Common myeloid progenitor, CD34-positive (primary cell): ENCODE results near the gene SLC19A3.
"Not testable (repeated sequence)": the region's sequence is repeated elsewhere in the genome, so short reads cannot be mapped to it uniquely, and the experiment has no call there.

ENCODE experiments used
- CTCF ChIA-PET: fragments of 350-600 bp; sonication (Branson Sonifier 250); formaldehyde crosslinking; loops from one replicate; lab custom pipeline; 2021; ENCODE audit warnings: antibody characterized with exemption; lab: Charles Lee
- POLR2A ChIA-PET: fragments of 350-600 bp; sonication (Branson Sonifier 250); formaldehyde crosslinking; loops from one replicate; lab custom pipeline; 2021; ENCODE audit warnings: antibody characterized with exemption; lab: Charles Lee
- DNase-seq, 3 donors: peaks; one replicate each; pipeline versions ENCODE4 v3.0.0 to v3.0.0-alpha.2; 2013
- H3K27ac ChIP-seq, 2 experiments: 1 replicate in 1 of 2; 2 replicates in 1 of 2; pipeline ENCODE4 v1.7.0; 2013; ENCODE audit warnings: inconsistent platforms in 2 of 2, low read length in 2 of 2, mild to moderate bottlenecking in 2 of 2, low read depth in 1 of 2, moderate library complexity in 1 of 2; ENCODE audit not compliant: severe bottlenecking in 2 of 2, insufficient read depth in 1 of 2, poor library complexity in 1 of 2
- H3K27me3 ChIP-seq, 5 experiments: replicated peaks in 2 of 5; 1 replicate in 3 of 5; 2 replicates in 2 of 5; pipeline versions ENCODE4 v1.6.1 to v1.7.0; 2013; ENCODE audit warnings: low read length in 4 of 5, mild to moderate bottlenecking in 2 of 5, moderate library complexity in 2 of 5, inconsistent platforms in 1 of 5; ENCODE audit not compliant: insufficient read depth in 5 of 5, control insufficient read depth in 4 of 5
- H3K36me3 ChIP-seq, 4 experiments: 1 replicate in 2 of 4; 2 replicates in 2 of 4; pipeline versions ENCODE4 v1.6.1 to v1.7.0; 2013; ENCODE audit warnings: low read length in 3 of 4, control low read depth in 1 of 4, mild to moderate bottlenecking in 1 of 4; ENCODE audit not compliant: control insufficient read depth in 4 of 4, insufficient read depth in 4 of 4
- H3K4me1 ChIP-seq, 4 experiments: 1 replicate in 3 of 4; 2 replicates in 1 of 4; pipeline versions ENCODE4 v1.6.1 to v1.7.1; 2013; ENCODE audit warnings: low read length in 3 of 4, mild to moderate bottlenecking in 3 of 4, control low read depth in 1 of 4, inconsistent platforms in 1 of 4, moderate library complexity in 1 of 4; ENCODE audit not compliant: control insufficient read depth in 4 of 4, insufficient read depth in 4 of 4; ENCODE audit errors: control extremely low read depth in 1 of 4
- H3K4me3 ChIP-seq, 7 experiments: 1 replicate in 4 of 7; 2 replicates in 3 of 7; pipeline versions ENCODE4 v1.5.1 to v1.7.0; 2013; ENCODE audit warnings: mild to moderate bottlenecking in 7 of 7, low read length in 6 of 7, moderate library complexity in 6 of 7, inconsistent platforms in 2 of 7, low read depth in 2 of 7, control low read depth in 1 of 7; ENCODE audit not compliant: insufficient read depth in 4 of 7, control insufficient read depth in 1 of 7; ENCODE audit errors: extremely low read depth in 1 of 7
- H3K9me3 ChIP-seq, 5 experiments: 1 replicate in 4 of 5; 2 replicates in 1 of 5; pipeline versions ENCODE4 v1.6.1 to v1.7.1; 2013; ENCODE audit warnings: low read length in 4 of 5, mild to moderate bottlenecking in 2 of 5, inconsistent platforms in 1 of 5, low read depth in 1 of 5, moderate library complexity in 1 of 5; ENCODE audit not compliant: control insufficient read depth in 4 of 5, insufficient read depth in 2 of 5; ENCODE audit errors: control extremely low read depth in 1 of 5
- WGBS: methylation state at CpG from one replicate; pipeline ENCODE4 v1.1.5; 2013; ENCODE audit not compliant: insufficient coverage; 5-methylcytosine and 5-hydroxymethylcytosine counted together

Gene SLC19A3

DNA sequence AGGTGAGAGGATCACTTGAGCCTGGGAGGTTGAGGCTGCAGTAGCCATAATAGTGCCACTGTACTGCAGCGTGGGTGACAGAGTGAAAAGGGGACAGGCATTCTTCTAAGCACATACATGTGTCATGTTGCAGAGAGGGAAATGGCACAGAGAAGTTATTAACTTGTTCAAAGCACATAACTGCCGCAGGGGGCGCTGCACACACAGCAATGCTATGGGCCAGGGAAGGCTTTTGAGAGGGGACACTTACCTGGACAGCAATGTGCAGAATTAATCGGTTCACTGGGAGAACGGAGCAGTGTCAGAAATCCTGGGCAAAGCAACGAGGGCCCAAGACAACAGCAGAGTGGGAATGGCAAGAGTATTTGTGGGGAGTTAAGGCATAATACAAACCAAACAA is 30.3 kb upstream of the SLC19A3 start:
- ChIA-PET POLR2A (no interaction called here), CTCF (no interaction called here)
- no peak overlapping the region for H3K27ac ChIP-seq
- H3K9me3 ChIP-seq: no peaks in the 10 kb centered on the region
- no peaks in the 10 kb centered on the region for H3K4me1 ChIP-seq
- H3K4me3 ChIP-seq: no peak overlapping the region
- WGBS: 98% methylated on average over 5 of the region's 6 CpGs
- no peak for DNase-seq
- no peaks in the 10 kb centered on the region for H3K36me3 ChIP-seq
- no peaks in the 10 kb centered on the region for H3K27me3 ChIP-seq

GRCh38 chr2:227745594-227745993 is 27.8 kb upstream of the SLC19A3 start, which contains the start of gene SCYGR8:
Gene SCYGR8, plus strand, starts transcription at chr2:227745894. Its CDS starts 0 bp downstream, at chr2:227745894.
- Histone ChIP-seq H3K27me3 (no peaks in the 10 kb centered on the region), H3K9me3 (no peaks in the 10 kb centered on the region), H3K27ac (no peak within 1 kb of the TSS), H3K36me3 (no peaks in the 10 kb centered on the region), H3K4me1 (no peaks in the 10 kb centered on the region), H3K4me3 (no peak within 1 kb of the TSS)
- WGBS: no CpG with 5 or more reads among the region's 9 CpGs
- CTCF ChIA-PET: no interaction called here
- POLR2A ChIA-PET: no interaction called here
- no peak for DNase-seq

GRCh38 chr2:227740705-227741104 is 22.9 kb upstream of the SLC19A3 start:
- H3K4me3 ChIP-seq, H3K27me3 ChIP-seq, POLR2A ChIA-PET, H3K4me1 ChIP-seq, H3K36me3 ChIP-seq, DNase-seq, H3K9me3 ChIP-seq, H3K27ac ChIP-seq: not testable (repeated sequence)
- CTCF ChIA-PET: interaction anchor here (0.6 to 1.2 kb wide), 3 partner anchors 26 to 90 kb away, joined by 3 to 4 read pairs (median 4); no protein-coding TSS in a partner anchor
- no CpG with 5 or more reads among the region's 7 CpGs for WGBS

DNA sequence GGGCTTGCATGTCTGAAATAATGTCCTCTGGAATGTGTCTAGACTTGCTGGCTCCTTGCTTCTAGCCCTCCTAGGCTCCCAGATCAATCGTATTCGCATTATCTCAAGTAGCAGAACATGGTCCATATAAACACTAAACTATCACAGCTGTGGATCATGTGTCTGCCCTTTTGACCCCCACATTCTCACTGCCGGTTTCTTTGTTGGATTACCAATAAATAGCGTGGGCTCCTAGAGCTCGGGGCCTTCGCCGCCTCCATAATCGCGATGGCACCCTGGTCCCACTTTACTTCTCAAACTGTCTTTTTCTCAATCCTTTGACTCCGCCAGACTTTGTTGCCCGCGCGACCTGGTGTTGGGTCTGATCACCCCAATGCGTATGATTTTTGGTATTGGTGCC is 21.5 kb upstream of the SLC19A3 start:
- no peaks in the 10 kb centered on the region for H3K9me3 ChIP-seq
- no peaks in the 10 kb centered on the region for H3K27me3 ChIP-seq
- 94% methylated on average over 13 of the region's 14 CpGs for WGBS
- no peaks in the 10 kb centered on the region for H3K36me3 ChIP-seq
- DNase-seq: no peak
- CTCF ChIA-PET: interaction anchor here (1.2 kb wide), 1 partner anchor 27 kb away, joined by 4 read pairs; no protein-coding TSS in a partner anchor
- H3K4me1 ChIP-seq: no peaks in the 10 kb centered on the region
- POLR2A ChIA-PET: no interaction called here
- no peak overlapping the region for H3K27ac ChIP-seq
- no peak overlapping the region for H3K4me3 ChIP-seq

GRCh38 chr2:227728035-227728434 is 10.2 kb upstream of the SLC19A3 start, which contains the start of gene SCYGR7:
Gene SCYGR7, plus strand, starts transcription at chr2:227728335. Its CDS starts 0 bp downstream, at chr2:227728335.
- ChIA-PET POLR2A (no interaction called here), CTCF (interaction anchor here (0.6 kb wide), 1 partner anchor 454 kb away, joined by 3 read pairs; no protein-coding TSS in a partner anchor)
- H3K9me3 ChIP-seq: no peaks in the 10 kb centered on the region
- peaks cover 0 to 6% (median 3%) of the 10 kb centered on the region in 5 experiments for H3K27me3 ChIP-seq
- no CpG with 5 or more reads among the region's 5 CpGs for WGBS
- no peak within 1 kb of the TSS for H3K4me3 ChIP-seq
- H3K36me3 ChIP-seq: no peaks in the 10 kb centered on the region
- DNase-seq: no peak
- no peaks in the 10 kb centered on the region for H3K4me1 ChIP-seq
- no peak within 1 kb of the TSS for H3K27ac ChIP-seq

- peaks cover 0 to 3% (median 2%) of the 10 kb centered on the region in 5 experiments for H3K27me3 ChIP-seq
- no peak for DNase-seq
- H3K36me3 ChIP-seq: no peaks in the 10 kb centered on the region
- H3K27ac ChIP-seq: no peak within 1 kb of the TSS
- WGBS: 88% methylated on average over 9 of the region's 15 CpGs
- H3K4me3 ChIP-seq: no peak within 1 kb of the TSS
- no peaks in the 10 kb centered on the region for H3K9me3 ChIP-seq
- ChIA-PET POLR2A (no interaction called here), CTCF (no interaction called here)
- H3K4me1 ChIP-seq: no peaks in the 10 kb centered on the region
These were observed 6.7 kb upstream of the SLC19A3 start, which contains the start of gene SCYGR6 for GRCh38 chr2:227724394-227725039. Gene SCYGR6, minus strand, starts transcription at chr2:227724757. Its CDS starts 0 bp downstream, at chr2:227724757.

- H3K9me3 ChIP-seq, H3K27ac ChIP-seq, H3K4me1 ChIP-seq, POLR2A ChIA-PET, H3K27me3 ChIP-seq, H3K4me3 ChIP-seq, DNase-seq, H3K36me3 ChIP-seq, CTCF ChIA-PET: not testable (repeated sequence)
- 92% methylated on average over 2 of the region's 7 CpGs for WGBS
These were observed 5.0 kb upstream of the SLC19A3 start for GRCh38 chr2:227722821-227723220.
